ENCODE data around the gene COX19. TPM values are rescaled to one million over a fixed set of nuclear protein-coding genes. Genes with fewer than 3 reads are reported as not detected.
A peak's percentile ranks its signal among the peaks of the same experiment; 100 is the strongest.

The COX19 gene
- total and polyA plus RNA-seq, 2 donors from 2014 or later: 4.8 to 14.7 TPM

GRCh38 chr7:956031-956430 lies 19.3 kb downstream of the COX19 start:
- Histone ChIP-seq H3K9ac (ENCODE audit: low read length in 3 of 3) (no peak overlapping the region), H3K27me3 (ENCODE audit: control insufficient read depth, insufficient read depth, low read length) (no peaks in the 10 kb centered on the region), H3K27ac (ENCODE audit: low read depth in 2 of 2, low read length in 2 of 2) (no peak overlapping the region), H3K4me1 (ENCODE audit: control insufficient read depth in 2 of 3, insufficient read depth in 2 of 3, low read depth in 1 of 3, low read length in 3 of 3) (peaks cover 0 to 18% (median 0%) of the 10 kb centered on the region in 3 donors), H3K4me3 (ENCODE audit: low read length in 3 of 3) (no peak overlapping the region), H3K9me3 (ENCODE audit: control insufficient read depth in 2 of 3, insufficient read depth in 1 of 3, low read length in 3 of 3) (no peaks in the 10 kb centered on the region), H3K36me3 (ENCODE audit: control insufficient read depth in 2 of 3, insufficient read depth in 3 of 3, low read length in 3 of 3) (no peaks in the 10 kb centered on the region)
- DNase-seq (peak in 2 of 5 donors; percentile 37 to 46), FAIRE-seq (no peak)
- intact Hi-C loops (cut with DNase I): no loop called here
- no peak for TF ChIP-seq CTCF (IDR thresholded peaks at IDR 0.05; ENCODE audit: borderline replicate concordance, extremely low read depth, insufficient read depth)

- peaks cover 0 to 18% (median 0%) of the 10 kb centered on the region in 3 donors for H3K4me1 ChIP-seq (ENCODE audit: control insufficient read depth in 2 of 3, insufficient read depth in 2 of 3, low read depth in 1 of 3, low read length in 3 of 3)
Measured at GRCh38 chr7:954330-955238, 20.8 kb downstream of the COX19 start, which contains the start of gene ADAP1. Gene ADAP1, minus strand, starts transcription at chr7:954680. Its CDS starts 203 bp downstream, at chr7:954477.

GRCh38 chr7:953547-954327 lies 21.6 kb downstream of the COX19 start:
- no peak for TF ChIP-seq CTCF (IDR thresholded peaks at IDR 0.05; ENCODE audit: borderline replicate concordance, extremely low read depth, insufficient read depth)
- H3K9me3 ChIP-seq (ENCODE audit: control insufficient read depth in 2 of 3, insufficient read depth in 1 of 3, low read length in 3 of 3): no peaks in the 10 kb centered on the region
- H3K4me1 ChIP-seq (ENCODE audit: control insufficient read depth in 2 of 3, insufficient read depth in 2 of 3, low read depth in 1 of 3, low read length in 3 of 3): peaks cover 0 to 18% (median 0%) of the 10 kb centered on the region in 3 donors
- no peaks in the 10 kb centered on the region for H3K36me3 ChIP-seq (ENCODE audit: control insufficient read depth in 2 of 3, insufficient read depth in 3 of 3, low read length in 3 of 3)
- intact Hi-C loops (cut with DNase I): no loop called here
- FAIRE-seq (no peak), DNase-seq (peak; percentile 59 to 89 (median 76))
- peak overlapping the region in 1 of 3 donors; percentile 52 for H3K4me3 ChIP-seq (ENCODE audit: low read length in 3 of 3)
- H3K27me3 ChIP-seq (ENCODE audit: control insufficient read depth, insufficient read depth, low read length): no peaks in the 10 kb centered on the region
- peak overlapping the region; percentile 54 to 71 for H3K27ac ChIP-seq (ENCODE audit: low read depth in 2 of 2, low read length in 2 of 2)
- peak overlapping the region in 2 of 3 donors; percentile 37 to 40 for H3K9ac ChIP-seq (ENCODE audit: low read length in 3 of 3)

More at GRCh38 chr7:954330-955238, 20.8 kb downstream of the COX19 start, which contains the start of gene ADAP1:
- H3K27me3 ChIP-seq (ENCODE audit: control insufficient read depth, insufficient read depth, low read length): no peaks in the 10 kb centered on the region
- intact Hi-C loops (cut with DNase I): no loop called here
- H3K4me3 ChIP-seq (ENCODE audit: low read length in 3 of 3): peak within 1 kb of the TSS in 1 of 3 donors; percentile 52
- peak within 1 kb of the TSS in 1 of 3 donors; percentile 40 for H3K9ac ChIP-seq (ENCODE audit: low read length in 3 of 3)
- DNase-seq: peak in 4 of 5 donors; percentile 68 to 81 (median 76)
- no peak for FAIRE-seq
- no peaks in the 10 kb centered on the region for H3K9me3 ChIP-seq (ENCODE audit: control insufficient read depth in 2 of 3, insufficient read depth in 1 of 3, low read length in 3 of 3)
- peak; percentile 40 for TF ChIP-seq CTCF (IDR thresholded peaks at IDR 0.05; ENCODE audit: borderline replicate concordance, extremely low read depth, insufficient read depth)
- peak within 1 kb of the TSS; percentile 71 to 84 for H3K27ac ChIP-seq (ENCODE audit: low read depth in 2 of 2, low read length in 2 of 2)
- no peaks in the 10 kb centered on the region for H3K36me3 ChIP-seq (ENCODE audit: control insufficient read depth in 2 of 3, insufficient read depth in 3 of 3, low read length in 3 of 3)

Measured in kidney (tissue), 14 donors.